Measurements from ENCODE around the gene ALDH1A2.

ALDH1A2 gene

GRCh38 chr15:57994221-57995049, 71.1 kb downstream of the ALDH1A2 start:
- DNase-seq (ENCODE audit: low spot score) = no peak

- no peak for DNase-seq (ENCODE audit: low spot score)
Measured at GRCh38 chr15:57993409-57994145, 71.9 kb downstream of the ALDH1A2 start.

- DNase-seq (ENCODE audit: low spot score) = no peak
Measured at GRCh38 chr15:57992761-57993355, 72.7 kb downstream of the ALDH1A2 start.

- DNase-seq (ENCODE audit: low spot score) = no peak
Measured at GRCh38 chr15:57973534-57973933, 92.0 kb downstream of the ALDH1A2 start.

- no peak for DNase-seq (ENCODE audit: low spot score)
Measured at GRCh38 chr15:57972864-57973263, 92.6 kb downstream of the ALDH1A2 start.

GRCh38 chr15:57969996-57970395, 95.5 kb downstream of the ALDH1A2 start:
- DNase-seq (ENCODE audit: low spot score) = no peak

- DNase-seq (ENCODE audit: low spot score) = no peak
Measured at GRCh38 chr15:57969355-57969754, 96.2 kb downstream of the ALDH1A2 start.

GRCh38 chr15:57962887-57963286, 102.6 kb downstream of the ALDH1A2 start:
- DNase-seq (ENCODE audit: low spot score) = no peak

GRCh38 chr15:57961919-57962318, 103.6 kb downstream of the ALDH1A2 start:
- DNase-seq (ENCODE audit: low spot score) = no peak

- no peak for DNase-seq (ENCODE audit: low spot score)
Measured at GRCh38 chr15:57957113-57957512, 108.4 kb downstream of the ALDH1A2 start.

- DNase-seq (ENCODE audit: low spot score) = no peak
Measured at GRCh38 chr15:57953874-57954273, 111.6 kb downstream of the ALDH1A2 start.

- no peak for DNase-seq (ENCODE audit: low spot score)
Measured at GRCh38 chr15:57951328-57951932, 114.1 kb downstream of the ALDH1A2 start.

GRCh38 chr15:57950381-57950946, 115.0 kb downstream of the ALDH1A2 start:
- no peak for DNase-seq (ENCODE audit: low spot score)

GRCh38 chr15:57949374-57949943, 116.1 kb downstream of the ALDH1A2 start:
- no peak for DNase-seq (ENCODE audit: low spot score)

- no peak for DNase-seq (ENCODE audit: low spot score)
Measured at GRCh38 chr15:57948351-57949289, 116.9 kb downstream of the ALDH1A2 start.

- DNase-seq (ENCODE audit: low spot score) = no peak
Measured at GRCh38 chr15:57947781-57948180, 117.7 kb downstream of the ALDH1A2 start.

GRCh38 chr15:57947282-57947681, 118.2 kb downstream of the ALDH1A2 start:
- DNase-seq (ENCODE audit: low spot score) = no peak

- DNase-seq (ENCODE audit: low spot score) = no peak
Measured at GRCh38 chr15:57946491-57947048, 118.9 kb downstream of the ALDH1A2 start.

GRCh38 chr15:57945616-57946015, 119.9 kb downstream of the ALDH1A2 start:
- no peak for DNase-seq (ENCODE audit: low spot score)

- DNase-seq (ENCODE audit: low spot score) = no peak
Measured at GRCh38 chr15:57943754-57944420, 121.6 kb downstream of the ALDH1A2 start.

Measured in hepatic stellate cell (primary cell).